Measurements from ENCODE around the gene ASRGL1. TPM values are rescaled to one million over a fixed set of nuclear protein-coding genes. Genes with fewer than 3 reads are reported as not detected.

ASRGL1 gene
- total RNA-seq, 1 experiment from 2014 or later = 26.6 TPM

DNA sequence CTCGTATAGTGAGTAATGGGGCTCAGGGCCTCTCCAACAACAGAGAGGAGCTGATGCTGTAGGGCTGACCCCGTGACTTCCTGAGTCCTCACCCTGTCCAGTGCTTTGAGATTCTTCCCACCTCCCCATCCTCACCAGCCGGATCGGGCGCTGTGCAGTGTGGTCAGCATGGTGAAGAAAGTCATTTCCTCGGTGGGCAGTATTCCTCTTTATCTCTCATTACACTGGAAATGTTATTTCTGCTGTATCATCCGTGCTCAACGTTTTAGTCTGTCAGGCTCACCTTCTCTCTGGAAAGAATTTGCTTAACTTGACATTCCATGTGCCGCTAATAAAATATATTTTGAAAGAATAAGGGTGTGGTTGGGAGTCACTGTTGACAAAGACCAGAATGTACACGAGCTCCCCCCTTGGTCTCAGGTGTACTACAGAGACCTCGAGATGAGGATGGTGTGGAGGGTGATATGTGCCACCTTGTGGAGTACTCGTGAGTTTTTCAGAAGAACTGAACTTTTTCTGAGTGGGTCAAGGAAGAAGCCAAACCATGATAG lies 55.9 kb downstream of the ASRGL1 start:
- peak; percentile 93 for DNase-seq

DNA sequence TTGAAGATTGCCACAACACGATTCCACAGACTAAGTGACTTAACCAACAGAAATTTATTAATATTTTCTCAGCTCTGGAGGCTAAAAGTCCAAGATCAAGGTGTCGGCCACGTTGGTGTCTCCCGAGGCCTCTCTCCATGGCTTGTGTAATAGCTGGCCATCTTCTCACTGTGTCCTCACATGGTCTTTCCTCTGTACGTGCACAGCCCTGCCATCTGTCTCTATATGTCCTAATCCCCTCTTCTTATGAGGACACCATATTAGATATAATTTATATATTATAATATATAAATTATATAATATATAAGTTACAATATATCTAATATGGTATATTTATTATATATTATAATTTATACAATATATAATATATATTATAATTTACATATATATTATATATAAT lies 56.5 kb downstream of the ASRGL1 start:
- Histone ChIP-seq H3K27me3 (ENCODE audit: low read length) (no peaks in the 10 kb centered on the region), H3K4me2 (ENCODE audit: low read length) (peak overlapping the region; percentile 49; the same call in 1 of the 2 replicates), H3K79me2 (ENCODE audit: low read length) (no peaks in the 10 kb centered on the region), H2AFZ (ENCODE audit: low read length) (no peak overlapping the region), H3K27ac (ENCODE audit: low read length) (no peak overlapping the region), H3K9me2 (replicated peaks; ENCODE audit: low read length) (no peaks in the 10 kb centered on the region), H3K36me3 (ENCODE audit: low read depth, low read length) (no peaks in the 10 kb centered on the region), H3K4me3 (ENCODE audit: low read length) (no peak overlapping the region), H4K20me1 (ENCODE audit: low read length) (no peaks in the 10 kb centered on the region), H3K9ac (ENCODE audit: low read length) (no peak overlapping the region), H3K4me1 (ENCODE audit: insufficient read depth, low read length) (peaks cover 17% of the 10 kb centered on the region), H3K9me3 (ENCODE audit: low read length) (no peaks in the 10 kb centered on the region), H3F3A (ENCODE audit: low read length, unreplicated experiment) (no peaks in the 10 kb centered on the region)
- CTCF ChIA-PET = interaction anchor here (2.5 to 3.3 kb wide), 2 partner anchors 150 to 167 kb away, joined by 34 to 35 read pairs; no protein-coding TSS in a partner anchor
- no peak for DNase-seq
- intact Hi-C loops (cut with micrococcal nuclease) = loop anchor here (1.0 to 10.0 kb wide), 3 partner anchors 13 to 301 kb away; no protein-coding TSS in a partner anchor
- ATAC-seq = no peak
- POLR2A ChIA-PET (ENCODE audit: unreplicated experiment) = interaction anchor here (0.7 kb wide), 1 partner anchor 294 kb away, joined by 3 read pairs; no protein-coding TSS in a partner anchor
- no TSS peak for BruUV-seq (replicated peaks)
- TF ChIP-seq EZH2 (IDR thresholded peaks at IDR 0.05; ENCODE audit: low read length, unreplicated experiment) = no peak

More for the DNA sequence above, 55.9 kb downstream of the ASRGL1 start:
- ChIA-PET POLR2A (ENCODE audit: unreplicated experiment) (interaction anchor here (0.7 kb wide), 1 partner anchor 294 kb away, joined by 3 read pairs; no protein-coding TSS in a partner anchor), CTCF (interaction anchor here (0.5 to 3.3 kb wide), 8 partner anchors 13 to 1468 kb away, joined by 3 to 34 read pairs (median 4); partner anchors contain the start of gene EEF1G)
- Histone ChIP-seq H3K79me2 (ENCODE audit: low read length) (no peaks in the 10 kb centered on the region), H3K9me2 (replicated peaks; ENCODE audit: low read length) (no peaks in the 10 kb centered on the region), H4K20me1 (ENCODE audit: low read length) (no peaks in the 10 kb centered on the region), H3K9ac (ENCODE audit: low read length) (no peak overlapping the region), H3F3A (ENCODE audit: low read length, unreplicated experiment) (no peaks in the 10 kb centered on the region), H2AFZ (ENCODE audit: low read length) (peak overlapping the region; percentile 33; the same call in 1 of the 2 replicates), H3K4me1 (ENCODE audit: insufficient read depth, low read length) (peaks cover 17% of the 10 kb centered on the region), H3K9me3 (ENCODE audit: low read length) (no peaks in the 10 kb centered on the region), H3K4me3 (ENCODE audit: low read length) (no peak overlapping the region), H3K36me3 (ENCODE audit: low read depth, low read length) (no peaks in the 10 kb centered on the region), H3K4me2 (ENCODE audit: low read length) (peak overlapping the region; percentile 49), H3K27me3 (ENCODE audit: low read length) (no peaks in the 10 kb centered on the region), H3K27ac (ENCODE audit: low read length) (peak overlapping the region; percentile 6; the same call in 1 of the 2 replicates)
- TF ChIP-seq, protein P1, sequence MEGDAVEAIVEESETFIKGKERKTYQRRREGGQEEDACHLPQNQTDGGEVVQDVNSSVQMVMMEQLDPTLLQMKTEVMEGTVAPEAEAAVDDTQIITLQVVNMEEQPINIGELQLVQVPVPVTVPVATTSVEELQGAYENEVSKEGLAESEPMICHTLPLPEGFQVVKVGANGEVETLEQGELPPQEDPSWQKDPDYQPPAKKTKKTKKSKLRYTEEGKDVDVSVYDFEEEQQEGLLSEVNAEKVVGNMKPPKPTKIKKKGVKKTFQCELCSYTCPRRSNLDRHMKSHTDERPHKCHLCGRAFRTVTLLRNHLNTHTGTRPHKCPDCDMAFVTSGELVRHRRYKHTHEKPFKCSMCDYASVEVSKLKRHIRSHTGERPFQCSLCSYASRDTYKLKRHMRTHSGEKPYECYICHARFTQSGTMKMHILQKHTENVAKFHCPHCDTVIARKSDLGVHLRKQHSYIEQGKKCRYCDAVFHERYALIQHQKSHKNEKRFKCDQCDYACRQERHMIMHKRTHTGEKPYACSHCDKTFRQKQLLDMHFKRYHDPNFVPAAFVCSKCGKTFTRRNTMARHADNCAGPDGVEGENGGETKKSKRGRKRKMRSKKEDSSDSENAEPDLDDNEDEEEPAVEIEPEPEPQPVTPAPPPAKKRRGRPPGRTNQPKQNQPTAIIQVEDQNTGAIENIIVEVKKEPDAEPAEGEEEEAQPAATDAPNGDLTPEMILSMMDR (conservative IDR thresholded peaks at IDR 0.05; ENCODE audit: low read depth, low read length) = peak; percentile 89
- no peak for TF ChIP-seq EZH2 (IDR thresholded peaks at IDR 0.05; ENCODE audit: low read length, unreplicated experiment)
- no TSS peak for BruUV-seq (replicated peaks)
- peak; percentile 85 for ATAC-seq
- intact Hi-C loops (cut with micrococcal nuclease) = loop anchor here (1.0 to 10.0 kb wide), 2 partner anchors 13 to 302 kb away; no protein-coding TSS in a partner anchor

DNA sequence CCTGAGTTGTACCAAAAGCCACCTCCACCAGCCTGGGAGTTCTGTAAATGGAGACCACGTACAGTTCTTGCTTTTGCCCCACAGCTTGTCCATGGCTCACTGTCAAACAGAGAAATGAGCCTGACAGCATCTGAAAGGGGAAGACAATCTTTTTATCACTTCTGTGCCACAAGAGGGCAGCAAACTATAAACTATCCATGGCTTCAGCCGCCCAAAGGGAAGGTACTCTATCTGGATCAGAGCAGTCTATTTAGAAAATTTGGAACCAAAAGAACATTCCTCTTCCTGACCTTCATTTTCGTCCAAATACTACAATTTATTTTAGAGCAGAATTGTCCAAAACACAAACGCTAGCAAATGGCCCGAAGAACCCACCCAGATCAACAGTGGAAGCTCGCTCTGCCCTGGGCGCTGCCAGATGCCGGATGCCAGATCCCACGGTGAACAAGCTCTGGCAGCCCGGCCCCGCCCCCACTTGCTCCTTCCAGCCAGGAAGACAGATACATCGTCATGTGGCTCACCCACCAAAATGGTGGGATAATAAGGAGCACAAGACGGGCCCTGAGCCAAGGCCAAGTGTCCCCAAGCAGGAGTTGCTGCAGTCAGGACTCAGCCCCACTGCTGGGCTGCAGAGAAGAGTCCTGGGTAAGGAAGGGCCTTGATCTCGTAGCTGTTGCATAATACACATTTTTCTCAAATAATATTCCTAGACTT lies 57.7 kb downstream of the ASRGL1 start:
- peak overlapping the region; percentile 78 for H2AFZ ChIP-seq (ENCODE audit: low read length)
- H3K4me2 ChIP-seq (ENCODE audit: low read length) = peak overlapping the region; percentile 82
- intact Hi-C loops (cut with micrococcal nuclease) = loop anchor here (1.0 to 10.0 kb wide), 5 partner anchors 31 to 300 kb away; no protein-coding TSS in a partner anchor
- H3K36me3 ChIP-seq (ENCODE audit: low read depth, low read length) = no peaks in the 10 kb centered on the region
- ChIA-PET POLR2A (ENCODE audit: unreplicated experiment) (interaction anchor here (0.6 to 0.7 kb wide), 3 partner anchors 144 to 366 kb away, joined by 4 to 5 read pairs (median 5); no protein-coding TSS in a partner anchor), CTCF (interaction anchor here (0.6 to 3.3 kb wide), 16 partner anchors 9 to 286 kb away, joined by 3 to 35 read pairs (median 4); partner anchors contain the start of gene TUT1)
- no peaks in the 10 kb centered on the region for H3K27me3 ChIP-seq (ENCODE audit: low read length)
- H3K27ac ChIP-seq (ENCODE audit: low read length) = no peak overlapping the region
- H3K4me1 ChIP-seq (ENCODE audit: insufficient read depth, low read length) = peaks cover 17% of the 10 kb centered on the region
- H3K4me3 ChIP-seq (ENCODE audit: low read length) = peak overlapping the region; percentile 64
- H3K79me2 ChIP-seq (ENCODE audit: low read length) = no peaks in the 10 kb centered on the region
- TF ChIP-seq, protein P1 (conservative IDR thresholded peaks at IDR 0.05; ENCODE audit: low read depth, low read length) = peak; percentile 96
- TF ChIP-seq EZH2 (IDR thresholded peaks at IDR 0.05; ENCODE audit: low read length, unreplicated experiment) = no peak
- H3K9me2 ChIP-seq (replicated peaks; ENCODE audit: low read length) = no peaks in the 10 kb centered on the region
- BruUV-seq (replicated peaks) = no TSS peak
- peak; percentile 93 for DNase-seq
- no peaks in the 10 kb centered on the region for H4K20me1 ChIP-seq (ENCODE audit: low read length)
- H3F3A ChIP-seq (ENCODE audit: low read length, unreplicated experiment) = no peaks in the 10 kb centered on the region
- ATAC-seq = peak; percentile 81
- H3K9ac ChIP-seq (ENCODE audit: low read length) = no peak overlapping the region
- no peaks in the 10 kb centered on the region for H3K9me3 ChIP-seq (ENCODE audit: low read length)

All from PC-3 (cell line).